ENCODE results near the gene SLC4A5.
"Not testable (repeated sequence)": the region's sequence is repeated elsewhere in the genome, so short reads cannot be mapped to it uniquely, and the experiment has no call there.

The SLC4A5 gene

DNA sequence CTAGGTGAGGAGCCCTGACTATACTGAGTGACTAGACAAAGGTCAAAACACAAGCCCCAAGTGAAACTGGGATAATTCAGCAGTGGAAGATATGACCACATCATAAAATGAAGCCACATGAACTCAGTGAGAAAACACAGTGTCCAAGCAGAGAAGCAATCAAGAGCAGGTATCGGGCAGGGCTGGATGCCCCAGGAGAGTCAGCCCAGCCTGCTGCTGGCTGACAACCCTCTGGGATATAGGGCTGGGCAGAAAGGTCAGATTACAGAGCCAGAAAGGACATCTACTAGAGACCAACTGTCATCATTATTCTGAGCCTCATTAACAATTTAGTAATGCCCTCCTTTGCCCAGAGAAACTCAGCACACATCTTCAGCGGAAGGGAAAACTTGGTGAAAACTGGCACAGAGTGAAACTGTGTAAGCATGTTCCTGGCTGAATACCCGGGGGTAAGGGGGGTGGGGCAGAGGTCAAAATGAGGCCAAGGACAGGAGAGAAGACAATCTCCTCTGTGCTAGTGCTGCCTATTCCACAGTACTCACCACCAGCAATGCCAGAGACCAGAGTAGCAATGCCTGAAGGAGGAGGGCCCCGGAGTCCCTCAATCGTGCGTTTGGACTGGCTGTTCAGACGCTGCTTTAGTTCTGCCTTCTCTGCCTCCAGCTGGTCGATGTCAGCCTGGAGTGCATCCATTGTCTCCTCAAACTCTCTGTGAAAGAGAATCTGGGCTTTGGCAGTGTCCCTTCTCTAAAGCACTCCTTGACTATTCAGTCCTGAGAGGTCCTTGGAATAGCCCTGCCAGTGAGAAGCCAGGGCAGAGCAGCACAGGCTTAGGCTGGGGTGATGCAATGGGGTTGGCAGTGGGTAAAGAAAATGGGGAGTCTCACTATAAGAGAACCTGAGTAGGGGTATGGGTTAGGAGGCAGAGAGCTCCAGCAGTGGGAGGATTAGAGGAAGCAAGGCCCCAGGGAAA lies 21.6 kb upstream of the SLC4A5 start:
- no peak for DNase-seq

DNA sequence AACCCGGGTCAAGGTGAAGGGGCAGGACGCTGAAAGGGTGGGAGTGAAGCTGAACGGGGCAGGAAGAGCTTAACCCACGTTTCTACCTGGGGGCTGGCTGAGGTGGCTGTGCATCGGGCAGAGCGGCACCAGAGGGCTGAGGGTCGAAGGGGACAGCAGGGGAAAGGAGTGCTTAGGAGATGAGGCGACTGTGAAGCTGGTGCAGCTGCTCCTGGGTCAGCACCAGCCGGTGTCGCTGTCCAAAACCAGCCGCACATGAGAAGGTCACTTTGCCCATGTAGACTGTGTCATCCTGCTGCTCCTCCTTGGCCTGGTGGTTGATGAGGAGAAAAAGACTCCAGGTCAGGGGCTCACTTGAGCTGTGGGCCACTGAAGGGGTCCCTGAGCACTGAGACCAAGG lies 18.1 kb upstream of the SLC4A5 start:
- DNase-seq, result no peak

DNA sequence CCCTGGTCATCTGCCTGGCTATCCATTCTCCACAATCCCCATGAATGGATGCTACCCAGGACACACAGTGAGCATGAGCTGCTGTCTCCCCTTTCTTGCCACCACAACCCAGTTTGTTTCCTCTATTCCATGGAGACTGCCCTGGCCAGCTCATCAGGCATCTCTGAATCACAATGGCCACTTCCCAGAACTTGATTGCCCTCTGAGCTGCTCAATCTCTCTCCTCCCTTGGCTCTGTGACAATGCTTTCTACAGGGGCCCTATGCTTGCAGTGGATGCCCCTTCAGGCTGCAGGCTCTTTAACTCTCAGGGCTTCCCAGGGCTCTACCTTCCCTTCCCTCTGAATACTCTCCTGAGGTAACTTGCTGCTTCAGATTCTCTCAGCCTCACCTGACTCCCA lies 14.4 kb upstream of the SLC4A5 start:
- no peak for DNase-seq

DNA sequence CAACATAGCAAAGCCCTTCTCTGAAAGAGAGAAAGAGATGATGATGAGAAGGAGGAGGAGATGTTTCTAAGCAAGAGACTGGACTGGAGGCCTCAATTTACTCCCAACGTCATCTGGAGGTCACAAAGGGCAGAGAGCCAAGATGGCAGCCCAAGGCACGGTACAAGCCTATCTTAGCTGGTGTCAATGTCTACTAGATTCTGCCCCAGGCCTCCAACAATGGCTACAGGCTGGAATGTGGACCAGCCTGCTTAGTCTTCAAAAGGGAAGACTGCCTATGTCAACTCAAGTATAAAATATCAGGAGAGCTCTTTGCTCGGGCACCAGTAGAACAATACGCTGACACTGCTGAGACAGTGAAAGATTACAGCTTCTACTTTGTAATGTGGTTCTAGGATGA lies 6.7 kb upstream of the SLC4A5 start:
- DNase-seq, result no peak

DNA sequence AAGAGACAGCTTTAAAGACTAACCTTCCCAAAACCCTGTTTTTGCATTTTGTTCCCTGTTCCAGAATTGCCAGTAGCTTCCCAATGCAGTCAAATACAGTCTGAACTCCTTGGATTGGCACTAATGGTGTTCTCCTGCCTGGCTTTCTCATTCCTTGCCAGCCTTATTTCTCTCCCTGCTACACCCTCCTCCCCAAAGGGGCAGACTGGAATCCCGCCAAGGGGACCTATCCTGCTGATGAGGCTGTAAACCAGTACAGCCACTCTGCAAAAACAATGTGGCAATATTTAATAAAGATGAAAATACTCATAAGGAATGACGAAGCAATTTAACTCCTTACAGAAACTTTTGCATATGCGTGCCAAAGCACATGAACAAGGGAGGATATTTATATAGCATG lies 4.5 kb upstream of the SLC4A5 start:
- no peak for DNase-seq

DNA sequence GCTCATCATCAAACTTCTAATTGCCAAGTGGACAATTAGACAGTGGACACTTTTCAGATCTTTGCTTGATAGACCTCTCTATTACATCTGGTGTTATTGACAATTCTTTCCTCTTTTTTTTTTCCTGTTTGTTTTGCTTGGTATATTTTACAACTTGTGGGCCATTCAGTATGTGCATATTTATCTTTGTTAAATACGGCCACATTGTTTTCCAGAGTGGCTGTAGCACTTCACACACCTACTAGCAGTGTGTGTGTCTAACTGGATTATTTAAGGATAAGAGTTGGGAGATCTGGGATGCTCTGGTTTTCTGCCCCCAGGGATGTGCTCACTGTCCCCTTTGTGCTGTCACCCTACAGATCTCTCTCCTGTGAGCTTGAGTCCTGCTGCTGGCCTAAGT lies 4.1 kb upstream of the SLC4A5 start:
- DNase-seq, result no peak

DNA sequence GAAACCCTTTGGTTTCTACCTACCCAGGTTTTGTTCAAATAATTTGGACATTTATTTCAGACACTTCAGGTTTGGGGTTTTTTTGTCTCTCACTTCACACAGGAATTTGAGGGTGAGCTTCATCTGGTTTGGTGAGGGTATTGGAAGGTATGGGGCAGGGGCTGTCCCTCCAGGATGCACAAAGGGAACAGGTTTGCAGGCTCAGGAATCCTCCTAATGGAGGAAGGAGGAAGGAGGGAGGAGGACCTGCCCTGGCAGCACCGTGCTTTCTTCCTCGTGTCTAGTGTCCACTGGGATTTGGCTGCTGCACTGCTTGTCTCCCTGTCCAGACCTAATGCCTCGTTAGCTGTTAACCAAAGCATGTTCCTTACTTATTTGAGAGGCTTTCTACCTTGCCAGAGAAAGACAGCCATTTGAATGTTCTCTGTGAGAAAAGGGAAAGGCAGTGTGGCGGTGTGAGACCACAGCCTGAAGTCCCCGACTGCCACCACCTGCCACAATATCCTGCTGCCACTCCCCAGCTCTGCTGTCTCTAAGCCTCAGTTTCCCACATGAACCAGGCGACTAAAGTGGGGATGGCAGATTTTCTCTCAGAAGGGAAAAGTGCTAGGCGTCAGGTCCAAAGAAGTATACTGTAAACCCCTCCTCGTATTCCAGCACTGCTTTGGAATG lies 2.2 kb upstream of the SLC4A5 start:
- no peak for DNase-seq

DNA sequence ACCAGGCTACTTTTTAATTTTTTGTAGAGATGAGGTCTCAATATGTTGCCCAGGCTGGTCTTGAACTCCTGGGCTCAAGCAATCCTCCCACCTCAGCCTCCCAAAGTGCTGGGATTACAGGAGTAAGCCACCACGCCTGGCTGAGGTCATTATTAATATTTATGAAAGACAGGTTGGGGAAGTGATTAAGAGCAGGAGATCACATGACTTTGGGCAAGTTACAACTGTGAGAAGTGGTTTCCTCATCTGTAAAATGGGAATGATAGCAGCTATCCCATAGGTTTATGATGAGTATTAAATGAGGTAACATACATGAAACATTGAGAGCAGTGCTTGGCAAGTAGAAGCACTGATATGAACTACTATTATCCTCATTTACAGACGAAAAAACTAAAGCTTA lies 7.0 kb downstream of the SLC4A5 start:
- not testable (repeated sequence) for DNase-seq

DNA sequence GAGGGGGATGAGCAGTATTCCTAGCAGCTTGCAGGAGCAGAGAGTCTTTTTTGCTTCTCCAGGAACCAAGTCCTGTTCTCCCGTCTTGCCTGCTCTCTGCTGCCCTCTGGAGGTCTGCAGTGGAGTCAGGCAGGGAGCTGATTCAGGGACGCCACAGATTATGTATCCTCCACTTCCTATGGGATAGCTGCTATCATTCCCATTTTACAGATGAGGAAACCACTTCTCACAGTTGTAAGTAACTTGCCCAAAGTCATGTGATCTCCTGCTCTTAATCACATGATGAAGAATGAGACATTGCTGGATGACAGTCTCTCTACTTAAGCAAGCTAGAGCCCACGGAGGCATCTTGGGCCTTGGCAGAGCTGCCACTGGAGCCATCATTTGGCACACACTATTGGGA lies 8.3 kb downstream of the SLC4A5 start:
- DNase-seq, result no peak

DNA sequence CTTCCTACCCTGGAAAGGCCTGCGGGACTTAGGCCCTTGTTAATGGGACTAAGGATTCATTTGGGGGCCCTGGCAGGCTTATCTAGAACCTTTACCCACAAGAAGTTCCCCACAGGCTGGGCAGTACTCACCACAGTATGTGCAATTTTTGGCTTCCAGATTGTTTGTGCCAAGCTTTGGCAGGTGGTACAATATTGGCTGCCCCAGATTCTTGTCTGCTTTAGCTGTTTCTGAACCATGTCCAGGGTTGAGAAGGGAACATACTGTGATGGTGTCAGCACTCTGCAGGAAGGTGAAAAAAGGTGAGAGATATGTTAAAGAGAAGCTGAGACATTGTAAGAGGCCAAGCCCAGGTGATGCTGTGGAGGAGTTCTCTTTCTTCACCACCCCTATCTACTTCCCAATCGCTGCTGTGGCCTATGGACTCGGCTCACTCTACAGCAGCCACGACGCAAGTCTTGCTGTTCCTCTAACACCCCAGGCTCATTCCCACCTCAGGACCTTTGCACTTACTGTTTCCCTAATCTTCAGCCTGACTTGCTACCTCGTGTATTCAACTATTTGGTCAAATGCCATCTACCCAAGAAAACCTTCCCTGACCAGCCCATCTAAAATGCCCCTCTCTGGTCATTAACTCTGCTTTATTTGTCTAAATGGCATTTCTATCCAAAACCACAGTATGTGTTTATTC lies 9.2 kb downstream of the SLC4A5 start:
- DNase-seq, result no peak

DNA sequence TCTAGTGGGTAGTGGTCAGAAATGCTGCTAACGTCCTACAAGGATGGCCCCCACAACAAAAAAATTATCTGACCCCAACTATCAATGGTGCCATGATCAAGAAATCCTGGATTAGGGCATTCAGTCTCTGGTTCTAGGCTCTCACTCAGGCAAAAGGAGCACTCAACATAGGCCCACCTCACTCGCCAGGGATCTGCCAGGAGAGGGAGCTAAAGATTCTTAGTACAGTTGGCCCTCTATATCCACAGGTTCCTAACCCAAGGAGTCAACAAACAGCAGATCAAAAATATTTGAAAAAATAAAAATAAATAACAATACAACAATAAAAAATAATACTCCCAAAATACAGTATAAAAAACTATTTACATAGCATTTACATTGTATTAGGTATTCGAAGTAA lies 10.0 kb downstream of the SLC4A5 start:
- no peak for DNase-seq

DNA sequence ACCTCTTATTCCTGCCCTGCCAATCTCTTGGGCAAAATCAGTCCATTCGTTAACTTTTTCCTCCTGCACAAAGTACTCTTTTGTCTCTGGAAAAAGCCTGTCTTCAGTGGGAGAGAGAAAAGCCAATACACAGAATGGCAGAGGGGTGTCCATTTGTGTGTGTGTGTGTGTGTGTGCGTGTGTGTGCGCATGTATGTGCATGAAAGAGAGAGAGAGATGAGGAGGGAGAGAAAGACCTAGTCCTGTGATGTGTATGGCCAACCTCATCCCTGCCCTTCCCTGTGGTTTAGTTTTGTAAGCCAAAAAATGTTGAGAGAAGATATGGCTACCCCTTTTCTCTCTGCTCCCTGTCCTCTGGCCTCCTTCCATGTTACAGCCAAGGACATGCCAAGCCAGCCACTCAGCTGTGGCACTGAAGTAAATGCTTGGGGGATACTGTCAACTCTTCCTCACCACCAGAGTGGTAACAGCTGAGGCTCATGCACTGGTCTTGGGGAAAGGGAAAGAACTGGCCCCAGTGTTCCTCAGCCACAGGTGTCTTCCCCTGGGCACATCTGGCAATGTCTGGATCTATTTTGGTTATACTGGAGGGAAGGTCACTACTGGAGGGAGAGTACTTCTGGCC lies 10.6 kb downstream of the SLC4A5 start:
- no peak for DNase-seq

DNA sequence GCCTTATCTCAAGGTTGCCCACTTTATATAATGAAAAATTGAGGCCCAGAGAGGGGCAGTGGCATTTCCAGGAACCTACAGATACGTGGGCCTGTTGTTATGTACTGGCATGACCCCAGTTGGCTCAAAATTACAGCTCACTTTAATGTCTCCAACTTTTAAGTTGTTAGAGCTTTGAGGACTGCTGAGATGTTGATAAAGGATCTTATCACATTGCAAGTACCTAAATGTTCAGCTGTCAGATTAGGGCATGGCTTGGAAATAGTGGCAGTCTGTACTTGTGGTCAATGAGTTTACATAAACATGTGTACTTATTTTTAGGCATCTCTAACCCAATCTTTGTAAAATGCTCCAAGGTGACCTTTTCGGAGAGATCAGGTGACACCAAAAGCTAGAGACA lies 14.6 kb downstream of the SLC4A5 start:
- DNase-seq, result no peak

DNA sequence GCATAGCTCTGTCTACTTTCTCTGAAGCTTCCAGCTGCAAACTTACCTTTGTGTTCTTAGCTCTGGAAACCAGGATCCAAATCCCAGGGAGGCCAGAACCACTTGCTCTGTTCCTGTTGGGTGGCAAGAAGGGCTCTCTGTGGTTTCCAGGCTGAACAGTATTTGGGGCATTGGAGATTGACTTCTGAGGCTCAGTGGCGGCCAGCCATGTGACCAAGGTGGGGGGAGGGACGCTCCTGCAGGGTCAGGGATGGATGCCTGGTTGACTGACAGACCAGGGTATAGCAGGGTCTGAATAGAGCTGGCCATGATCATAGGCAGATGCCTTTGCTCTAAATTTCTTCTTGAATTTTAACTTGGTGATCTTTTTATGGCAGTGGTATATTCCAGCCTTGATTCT lies 15.1 kb downstream of the SLC4A5 start:
- DNase-seq, result no peak

DNA sequence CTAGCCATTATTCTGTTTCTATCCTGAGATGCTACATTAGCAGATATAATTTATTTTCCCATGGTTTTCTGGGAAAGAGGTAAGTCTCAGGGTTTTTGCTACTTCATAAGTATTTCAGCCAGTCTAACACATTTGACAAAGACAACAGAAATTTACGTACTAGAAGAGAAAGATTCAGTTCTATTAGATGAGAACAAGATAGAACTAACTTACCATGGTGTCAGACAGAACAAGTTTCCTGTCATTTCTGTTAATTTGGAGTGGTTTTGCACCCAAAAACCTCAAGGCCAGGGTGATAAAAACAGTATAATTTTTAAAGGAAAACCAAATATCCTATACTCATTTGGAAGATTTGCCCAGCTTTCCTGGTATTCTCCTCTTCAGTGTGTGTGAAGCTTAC lies 15.6 kb downstream of the SLC4A5 start:
- DNase-seq, result no peak

DNA sequence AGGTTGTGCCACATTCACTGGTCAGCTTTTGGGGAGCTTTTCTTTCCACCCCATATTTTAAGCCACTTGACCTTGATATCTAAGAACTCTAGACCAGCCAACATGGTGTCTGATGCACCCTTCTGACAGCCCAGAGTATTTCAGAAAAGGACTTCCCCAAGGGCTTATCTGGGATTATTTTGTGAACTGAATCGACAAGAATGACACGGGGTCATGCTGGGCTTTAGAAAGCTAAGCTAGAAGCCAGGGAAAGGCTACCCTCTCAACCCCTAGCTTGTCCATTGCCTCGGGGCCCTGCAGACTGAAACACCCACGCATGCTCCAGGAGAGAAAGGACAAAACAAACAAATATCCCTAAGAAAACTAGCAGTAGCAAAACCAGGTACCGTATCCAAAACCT lies 16.0 kb downstream of the SLC4A5 start:
- DNase-seq, result no peak

DNA sequence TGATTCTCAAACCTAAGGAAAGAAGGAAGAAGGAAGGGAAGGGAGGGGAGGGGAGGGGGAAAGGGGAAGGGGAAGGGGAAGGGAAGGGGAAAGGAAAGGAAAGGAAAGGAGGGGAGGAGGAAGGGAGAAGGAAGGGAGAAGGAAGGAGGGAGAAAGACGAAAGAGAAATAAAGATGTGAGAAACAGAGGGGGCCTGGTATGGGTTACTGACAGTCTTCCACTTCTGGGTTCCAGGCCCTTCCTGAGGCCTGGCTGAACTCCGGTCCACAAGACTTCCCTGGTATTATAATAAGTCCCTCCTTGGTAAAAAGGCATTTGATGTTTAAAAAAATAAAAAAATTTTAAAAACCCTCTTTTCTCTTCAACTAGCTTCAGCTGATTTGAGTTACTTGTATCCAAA lies 17.4 kb downstream of the SLC4A5 start:
- no peak for DNase-seq

DNA sequence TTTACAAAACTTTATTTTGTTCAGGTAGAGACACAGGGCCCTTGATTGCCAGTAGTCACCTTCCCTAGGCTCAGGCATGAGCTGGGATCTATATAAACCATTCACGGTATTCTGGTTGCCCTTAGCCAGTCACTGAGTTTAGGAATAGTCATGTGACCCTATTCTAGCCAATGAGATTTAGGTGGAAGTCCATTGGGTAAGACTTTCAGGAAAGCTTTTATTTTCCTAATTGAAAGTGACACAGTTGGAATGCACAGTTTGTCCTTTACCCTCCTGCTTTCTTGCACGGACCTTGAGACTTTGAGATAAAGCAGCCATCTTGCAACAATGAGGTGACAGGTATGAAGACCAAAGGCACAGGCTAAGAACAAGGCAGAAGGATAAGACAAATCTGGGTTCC lies 21.5 kb downstream of the SLC4A5 start:
- DNase-seq, result no peak

DNA sequence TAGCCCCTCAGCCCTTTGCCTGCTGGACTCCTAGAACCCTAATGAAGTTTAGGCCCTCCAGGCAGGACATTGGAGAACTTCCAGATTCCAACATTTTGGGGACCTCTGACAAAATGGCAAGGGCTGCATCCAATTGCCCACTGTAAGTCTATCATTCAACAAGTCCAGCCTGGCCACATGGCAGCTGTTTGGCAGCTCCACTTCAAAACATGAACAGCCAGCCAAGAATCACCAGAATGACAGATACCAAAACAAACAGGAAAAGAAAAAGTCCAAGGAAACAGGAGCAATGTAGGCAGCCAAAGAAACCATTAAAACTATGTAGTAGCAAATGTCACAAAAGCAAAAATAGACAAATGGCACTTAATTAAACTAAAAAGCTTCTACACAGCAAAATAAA lies 25.5 kb downstream of the SLC4A5 start:
- no peak for DNase-seq

DNA sequence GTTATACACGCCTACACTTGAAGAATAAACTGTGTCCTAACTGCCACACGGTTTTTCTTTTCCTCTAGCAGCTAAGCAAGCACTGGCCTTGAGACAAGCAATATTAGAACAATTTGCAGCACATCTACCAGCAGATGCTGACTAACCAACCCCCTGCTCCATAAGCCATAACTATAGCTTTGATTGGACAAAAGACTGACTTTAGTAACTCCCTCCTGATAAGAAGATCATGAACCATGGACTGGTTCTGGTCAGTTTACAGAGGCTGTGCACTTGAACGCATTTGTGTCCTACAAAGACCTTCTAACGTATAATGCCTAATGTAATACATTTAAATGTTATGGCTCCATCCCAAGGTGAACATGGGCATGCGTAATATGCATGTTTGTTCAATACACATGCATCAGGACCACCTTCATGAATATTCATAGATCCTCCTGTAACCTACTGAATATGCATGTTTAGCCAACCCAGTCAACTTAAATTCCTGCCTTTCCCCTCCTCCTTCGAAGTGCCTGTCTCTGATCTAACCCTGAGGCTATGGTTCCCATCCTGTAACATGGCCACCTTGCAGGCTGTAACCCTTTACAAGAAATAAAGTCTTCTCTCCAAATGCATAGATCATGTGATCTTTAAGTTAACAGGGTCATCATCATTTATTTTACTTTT lies 26.5 kb downstream of the SLC4A5 start:
- DNase-seq, result no peak

DNA sequence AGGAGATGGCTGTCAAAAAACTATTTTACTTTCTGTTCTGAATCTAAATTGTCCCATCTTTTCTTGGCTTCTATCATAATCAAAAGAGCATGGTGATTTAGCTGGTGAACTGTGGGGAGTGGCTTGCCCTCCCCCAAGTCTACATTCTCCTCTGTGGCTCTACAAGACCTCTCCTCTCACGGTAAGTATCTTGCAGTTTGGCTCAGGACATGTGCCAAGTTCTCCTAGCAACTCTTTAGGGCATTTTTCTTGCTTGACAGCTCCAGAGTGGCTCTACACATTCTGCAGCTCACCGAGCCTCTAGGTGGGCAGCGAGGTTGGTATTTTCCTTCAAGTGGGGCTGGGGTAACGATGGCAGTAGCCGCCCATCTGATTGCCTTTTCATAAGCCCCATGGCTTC lies 29.1 kb downstream of the SLC4A5 start:
- DNase-seq, result no peak

DNA sequence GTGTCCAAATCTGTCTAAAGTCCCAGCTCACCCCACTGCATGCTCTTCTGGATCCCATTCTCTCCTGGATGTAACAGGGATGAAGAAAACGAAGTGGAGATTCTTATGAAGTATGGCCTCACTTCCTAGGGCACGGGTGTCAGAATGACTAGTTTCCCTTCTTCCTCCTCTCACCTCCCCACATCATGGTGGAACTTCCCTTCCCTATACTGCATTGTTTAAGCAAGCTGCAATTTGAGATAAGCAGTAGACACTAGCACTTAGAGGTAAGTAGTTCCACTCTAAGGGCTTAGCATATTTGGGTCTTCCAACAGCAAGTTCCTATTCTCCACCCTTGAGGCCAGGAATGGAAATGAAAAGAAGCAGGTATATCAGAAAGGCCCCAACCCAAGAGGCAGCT lies 29.7 kb downstream of the SLC4A5 start:
- DNase-seq, result no peak

DNA sequence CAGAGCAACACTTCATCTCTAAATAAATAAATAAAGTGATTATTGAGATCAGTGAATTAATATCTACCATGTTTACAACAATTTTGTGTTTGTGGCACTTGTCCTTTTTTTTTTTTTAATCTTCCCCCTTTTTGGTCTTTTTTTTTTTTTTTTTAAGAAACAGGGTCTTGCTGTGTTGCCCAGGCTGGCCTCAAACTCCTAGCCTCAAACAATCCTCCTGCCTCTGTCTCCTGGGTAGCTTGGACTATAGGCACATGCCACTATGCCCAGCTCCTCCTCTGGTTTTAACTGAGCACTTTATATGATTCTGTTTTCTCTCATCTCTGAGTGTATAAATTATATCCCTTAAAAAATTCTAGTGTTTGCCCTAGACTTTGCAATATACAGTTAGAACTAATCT lies 30.3 kb downstream of the SLC4A5 start:
- no peak for DNase-seq

All from 8988T (cell line).